ENCODE measurements around the gene TANC2.

DNA sequence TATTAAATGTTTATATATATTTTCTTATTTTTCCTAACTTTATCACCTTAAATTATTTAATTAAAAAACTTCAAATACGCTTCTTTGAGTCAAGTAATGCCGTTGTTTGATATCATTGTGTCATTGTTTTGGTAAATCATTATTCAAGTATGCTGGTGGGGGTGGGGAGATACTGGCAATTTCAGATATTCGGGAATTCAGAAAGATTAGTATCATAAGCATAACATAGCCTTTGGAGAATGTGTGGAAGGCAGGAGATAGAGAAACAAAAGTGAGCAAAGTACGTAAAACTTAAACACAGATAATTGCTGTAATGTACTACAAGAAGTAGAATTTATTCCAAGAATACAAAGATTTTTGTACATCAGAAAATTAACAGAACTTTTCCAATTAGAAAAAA is 49.8 kb downstream of the TANC2 start:
- TF ChIP-seq CTCF (IDR thresholded peaks at IDR 0.05) (no peak), POLR2A (IDR thresholded peaks at IDR 0.05) (no peak), POLR2AphosphoS5 (IDR thresholded peaks at IDR 0.05) (no peak)

Measured in breast epithelium (tissue), 3 donors.